ENCODE data around the gene SLC23A3.

SLC23A3 gene

DNA sequence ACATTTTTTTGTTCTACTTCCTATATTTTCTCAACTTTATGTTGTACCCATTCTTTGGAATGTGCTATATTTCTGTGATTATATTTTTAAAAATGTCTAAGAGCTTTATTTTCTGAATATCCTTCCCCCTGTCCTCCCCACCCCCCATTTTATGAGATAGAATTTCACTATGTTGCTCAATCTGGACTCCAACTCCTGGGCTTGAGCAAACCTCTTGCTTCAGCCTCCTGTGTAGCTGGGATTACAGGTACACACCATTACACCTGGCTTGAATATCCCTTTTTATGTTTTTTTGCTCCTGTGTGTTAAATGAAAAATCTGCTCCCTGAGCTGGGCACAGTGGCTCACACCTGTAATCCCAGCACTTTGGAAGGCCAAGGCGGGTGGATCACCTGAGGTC is 27.6 kb upstream of the SLC23A3 start:
- Mint-ChIP-seq H3K27me3 (peaks cover 12 to 18% of the 10 kb centered on the region in 2 donors), H3K36me3 (no peaks in the 10 kb centered on the region), H3K4me1 (no peaks in the 10 kb centered on the region), H3K27ac (no peak overlapping the region), H3K9me3 (no peaks in the 10 kb centered on the region), H3K4me3 (no peak overlapping the region)
- ATAC-seq (replicated peaks) = no peak
- DNase-seq = no peak

DNA sequence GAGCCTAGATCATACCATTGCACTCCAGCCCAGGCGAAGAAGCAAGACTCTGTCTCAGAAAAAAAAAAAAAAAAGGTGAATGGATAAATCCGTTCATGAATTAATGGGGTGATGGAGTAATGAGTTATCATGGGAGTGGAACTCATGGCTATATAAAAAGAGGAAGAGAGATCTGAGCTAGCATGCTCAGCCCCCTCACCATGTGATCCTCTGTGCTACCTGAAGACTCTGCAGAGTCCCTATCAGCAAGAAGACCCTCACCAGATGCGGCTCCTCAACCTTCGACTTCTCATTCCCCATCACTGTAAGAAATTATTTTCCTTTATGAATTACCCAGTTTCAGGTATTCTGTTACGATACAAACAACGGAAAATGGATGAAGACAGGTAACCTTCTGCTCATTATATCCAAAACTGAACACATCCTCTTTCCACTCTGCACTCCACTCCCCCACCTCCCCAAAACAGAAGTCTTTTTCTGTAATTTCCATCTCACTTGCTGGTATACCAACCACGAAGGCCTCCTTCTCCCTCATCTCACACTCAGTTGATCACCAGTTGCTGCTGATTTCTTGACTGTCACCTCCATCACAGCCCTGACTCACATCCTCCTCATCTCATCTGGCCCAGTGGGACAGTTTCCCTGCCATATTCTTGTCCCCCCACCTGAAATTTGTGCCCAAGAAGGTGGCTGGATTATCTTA is 17.1 kb upstream of the SLC23A3 start:
- ATAC-seq (replicated peaks) = peak; percentile 94 to 96
- Mint-ChIP-seq H3K27ac (peak overlapping the region; percentile 91), H3K36me3 (peaks cover 17 to 35% of the 10 kb centered on the region in 2 donors), H3K4me1 (peaks cover 20 to 51% of the 10 kb centered on the region in 2 donors), H3K27me3 (no peaks in the 10 kb centered on the region), H3K9me3 (no peaks in the 10 kb centered on the region), H3K4me3 (peak overlapping the region; percentile 4 to 37)
- peak; percentile 55 for DNase-seq

DNA sequence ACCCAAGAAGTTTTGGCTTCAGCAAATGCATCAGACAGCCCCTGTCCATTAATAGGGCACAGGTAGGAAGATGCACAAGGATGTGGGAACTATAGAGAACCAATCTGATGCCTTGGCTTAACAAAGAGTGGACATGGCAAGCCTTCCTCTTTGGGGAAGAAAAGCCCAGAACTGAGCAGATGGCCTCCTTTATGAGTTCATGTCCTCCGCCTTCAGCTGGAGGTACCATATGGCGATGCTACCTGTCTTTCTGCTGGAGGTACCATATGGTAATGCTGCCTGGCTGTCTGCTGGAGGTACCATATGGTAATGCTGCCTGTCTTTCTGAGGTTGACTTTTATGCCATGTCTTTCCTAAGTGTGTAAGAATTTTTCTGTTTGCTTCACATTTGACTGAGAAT is 14.3 kb upstream of the SLC23A3 start:
- H3K4me1 Mint-ChIP-seq = peaks cover 38 to 73% of the 10 kb centered on the region in 2 donors
- H3K4me3 Mint-ChIP-seq = no peak overlapping the region
- H3K27me3 Mint-ChIP-seq = no peaks in the 10 kb centered on the region
- H3K36me3 Mint-ChIP-seq = peaks cover 20 to 53% of the 10 kb centered on the region in 2 donors
- H3K27ac Mint-ChIP-seq = no peak overlapping the region
- DNase-seq (no peak), ATAC-seq (replicated peaks) (no peak)
- H3K9me3 Mint-ChIP-seq = no peaks in the 10 kb centered on the region

DNA sequence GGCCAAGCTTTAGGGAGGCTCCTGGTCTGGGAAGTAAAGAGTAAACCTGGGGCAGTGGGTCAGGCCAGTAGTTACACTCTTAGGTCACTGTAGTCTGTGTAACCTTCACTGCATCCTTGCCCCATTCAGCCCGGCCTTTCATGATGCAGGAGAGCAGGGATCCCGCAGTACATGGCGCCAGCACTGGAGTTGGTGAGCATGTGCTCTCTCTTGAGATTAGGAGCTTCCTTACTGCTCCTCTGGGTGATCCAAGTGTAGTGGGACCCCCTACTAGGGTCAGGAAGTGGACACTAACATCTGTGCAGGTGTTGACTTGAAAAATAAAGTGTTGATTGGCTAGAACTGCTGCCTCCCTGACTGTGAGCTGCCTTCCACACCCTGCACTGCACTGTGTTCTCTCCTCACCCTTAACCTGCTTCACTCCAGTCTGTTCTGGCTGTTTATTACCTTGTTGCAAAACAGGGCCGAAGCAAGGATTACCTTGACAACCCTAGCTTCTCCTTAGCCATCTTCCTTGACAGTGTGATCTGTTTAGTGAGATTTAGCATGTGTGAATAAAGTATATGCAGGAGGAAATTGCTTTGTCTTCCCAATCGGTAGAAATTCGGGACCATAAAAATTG is 13.4 kb upstream of the SLC23A3 start:
- H3K9me3 Mint-ChIP-seq = no peaks in the 10 kb centered on the region
- H3K4me1 Mint-ChIP-seq = peaks cover 43 to 79% of the 10 kb centered on the region in 2 donors
- ATAC-seq (replicated peaks) = no peak
- H3K27ac Mint-ChIP-seq = peak overlapping the region; percentile 59
- no peak for DNase-seq
- peaks cover 20 to 59% of the 10 kb centered on the region in 2 donors for H3K36me3 Mint-ChIP-seq
- H3K27me3 Mint-ChIP-seq = no peaks in the 10 kb centered on the region
- no peak overlapping the region for H3K4me3 Mint-ChIP-seq

DNA sequence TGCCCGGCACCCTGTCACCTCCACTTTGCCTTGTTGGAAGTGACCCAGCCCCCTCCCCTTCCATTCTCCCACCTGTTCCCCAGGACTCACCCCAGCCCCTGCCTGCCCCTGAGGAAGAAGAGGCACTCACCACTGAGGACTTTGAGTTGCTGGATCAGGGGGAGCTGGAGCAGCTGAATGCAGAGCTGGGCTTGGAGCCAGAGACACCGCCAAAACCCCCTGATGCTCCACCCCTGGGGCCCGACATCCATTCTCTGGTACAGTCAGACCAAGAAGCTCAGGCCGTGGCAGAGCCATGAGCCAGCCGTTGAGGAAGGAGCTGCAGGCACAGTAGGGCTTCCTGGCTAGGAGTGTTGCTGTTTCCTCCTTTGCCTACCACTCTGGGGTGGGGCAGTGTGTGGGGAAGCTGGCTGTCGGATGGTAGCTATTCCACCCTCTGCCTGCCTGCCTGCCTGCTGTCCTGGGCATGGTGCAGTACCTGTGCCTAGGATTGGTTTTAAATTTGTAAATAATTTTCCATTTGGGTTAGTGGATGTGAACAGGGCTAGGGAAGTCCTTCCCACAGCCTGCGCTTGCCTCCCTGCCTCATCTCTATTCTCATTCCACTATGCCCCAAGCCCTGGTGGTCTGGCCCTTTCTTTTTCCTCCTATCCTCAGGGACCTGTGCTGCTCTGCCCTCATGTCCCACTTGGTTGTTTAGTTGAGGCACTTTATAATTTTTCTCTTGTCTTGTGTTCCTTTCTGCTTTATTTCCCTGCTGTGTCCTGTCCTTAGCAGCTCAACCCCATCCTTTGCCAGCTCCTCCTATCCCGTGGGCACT is 12.7 kb upstream of the SLC23A3 start:
- DNase-seq (no peak), ATAC-seq (replicated peaks) (no peak)
- Mint-ChIP-seq H3K9me3 (no peaks in the 10 kb centered on the region), H3K4me3 (no peak overlapping the region), H3K27ac (peak overlapping the region; percentile 59), H3K4me1 (peaks cover 43 to 81% of the 10 kb centered on the region in 2 donors), H3K27me3 (no peaks in the 10 kb centered on the region), H3K36me3 (peaks cover 20 to 61% of the 10 kb centered on the region in 2 donors)

DNA sequence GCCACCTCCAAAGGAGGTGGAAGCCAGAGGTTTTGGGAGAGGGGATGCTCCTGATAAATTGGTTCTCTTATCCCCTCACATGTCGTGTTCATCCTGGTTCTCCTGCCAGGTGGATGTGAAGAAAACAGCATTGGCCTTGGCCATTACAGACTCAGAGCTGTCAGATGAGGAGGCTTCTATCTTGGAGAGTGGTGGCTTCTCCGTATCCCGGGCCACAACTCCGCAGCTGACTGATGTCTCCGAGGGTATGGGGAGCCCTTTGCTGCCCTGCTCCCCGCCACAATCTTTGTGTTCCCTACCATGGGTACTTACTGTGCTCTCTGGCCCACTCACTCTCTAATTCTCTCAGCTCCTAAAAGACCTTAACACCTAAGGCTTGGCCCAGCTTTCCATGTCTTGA is 11.7 kb upstream of the SLC23A3 start:
- Mint-ChIP-seq H3K4me1 (peaks cover 40 to 78% of the 10 kb centered on the region in 2 donors), H3K4me3 (no peak overlapping the region), H3K36me3 (peaks cover 20 to 59% of the 10 kb centered on the region in 2 donors)

DNA sequence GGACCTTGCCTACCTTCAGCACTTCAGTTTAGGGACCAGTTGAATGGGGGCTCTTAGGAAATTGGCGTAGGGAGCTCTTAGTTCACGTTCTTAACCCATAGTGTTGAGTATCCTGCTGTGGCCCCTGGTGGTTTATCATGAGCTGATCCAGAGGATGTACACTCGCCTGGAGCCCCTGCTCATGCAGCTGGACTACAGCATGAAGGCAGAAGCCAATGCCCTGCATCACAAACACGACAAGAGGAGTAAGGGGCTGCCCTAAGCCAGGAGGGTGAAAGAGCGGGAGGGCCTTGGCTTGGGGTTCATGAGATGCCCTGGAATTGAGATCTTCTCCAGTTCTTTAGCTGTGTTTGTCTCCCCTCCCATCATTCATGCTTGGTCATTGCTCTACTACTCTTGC is 11.1 kb upstream of the SLC23A3 start:
- Mint-ChIP-seq H3K9me3 (no peaks in the 10 kb centered on the region), H3K27me3 (no peaks in the 10 kb centered on the region), H3K4me3 (no peak overlapping the region), H3K27ac (no peak overlapping the region), H3K4me1 (peaks cover 39 to 72% of the 10 kb centered on the region in 2 donors), H3K36me3 (peaks cover 20 to 58% of the 10 kb centered on the region in 2 donors)
- DNase-seq = no peak
- ATAC-seq (replicated peaks) = no peak

More for the DNA sequence above, 11.7 kb upstream of the SLC23A3 start:
- ATAC-seq (replicated peaks) (no peak), DNase-seq (no peak)
- H3K27me3 Mint-ChIP-seq = no peaks in the 10 kb centered on the region
- peak overlapping the region; percentile 25 for H3K27ac Mint-ChIP-seq
- H3K9me3 Mint-ChIP-seq = no peaks in the 10 kb centered on the region

DNA sequence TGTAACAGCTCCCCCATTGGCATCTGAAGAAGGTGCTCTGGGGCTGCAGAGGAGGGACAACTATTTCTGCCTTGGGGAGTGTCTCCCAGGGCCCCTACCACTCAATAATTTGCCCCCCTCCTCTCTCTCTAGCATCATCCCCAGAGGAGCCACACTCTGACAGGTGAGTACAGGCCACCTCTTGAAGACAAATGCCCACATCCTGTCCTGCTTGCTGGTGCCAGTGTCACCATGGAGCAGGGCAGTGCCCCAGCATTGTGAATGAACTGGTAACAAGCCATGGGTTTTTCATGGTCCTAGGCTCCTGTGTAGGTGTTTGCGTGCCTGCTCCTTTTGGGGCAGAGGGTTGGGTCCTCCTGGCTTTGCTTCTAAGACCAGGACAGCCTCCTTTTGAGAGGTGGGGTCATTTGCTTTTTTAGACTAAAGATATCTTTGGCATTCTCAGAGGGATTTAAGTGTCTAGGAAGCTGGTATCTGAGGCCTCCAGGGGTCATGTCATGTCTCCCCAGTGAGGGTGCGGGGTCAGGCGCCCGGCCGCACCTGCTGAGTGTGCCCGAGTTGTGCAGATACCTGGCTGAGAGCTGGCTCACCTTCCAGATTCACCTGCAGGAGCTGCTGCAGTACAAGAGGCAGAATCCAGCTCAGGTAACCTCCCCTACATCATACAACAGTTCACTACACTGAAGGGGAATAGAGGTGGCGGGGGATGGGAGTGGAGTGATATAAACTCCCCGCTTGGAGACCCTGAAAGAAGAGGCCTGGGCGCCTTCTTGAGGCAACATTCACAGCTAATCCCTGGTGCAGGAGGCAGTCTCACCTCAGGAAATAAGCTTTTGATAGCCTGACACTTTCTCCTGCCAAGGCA is 10.0 kb upstream of the SLC23A3 start:
- Mint-ChIP-seq H3K27me3 (no peaks in the 10 kb centered on the region), H3K4me1 (peaks cover 40 to 69% of the 10 kb centered on the region in 2 donors), H3K27ac (no peak overlapping the region), H3K4me3 (peak overlapping the region; percentile 89 to 94), H3K9me3 (no peaks in the 10 kb centered on the region), H3K36me3 (peaks cover 19 to 51% of the 10 kb centered on the region in 2 donors)
- DNase-seq (no peak), ATAC-seq (replicated peaks) (no peak)

DNA sequence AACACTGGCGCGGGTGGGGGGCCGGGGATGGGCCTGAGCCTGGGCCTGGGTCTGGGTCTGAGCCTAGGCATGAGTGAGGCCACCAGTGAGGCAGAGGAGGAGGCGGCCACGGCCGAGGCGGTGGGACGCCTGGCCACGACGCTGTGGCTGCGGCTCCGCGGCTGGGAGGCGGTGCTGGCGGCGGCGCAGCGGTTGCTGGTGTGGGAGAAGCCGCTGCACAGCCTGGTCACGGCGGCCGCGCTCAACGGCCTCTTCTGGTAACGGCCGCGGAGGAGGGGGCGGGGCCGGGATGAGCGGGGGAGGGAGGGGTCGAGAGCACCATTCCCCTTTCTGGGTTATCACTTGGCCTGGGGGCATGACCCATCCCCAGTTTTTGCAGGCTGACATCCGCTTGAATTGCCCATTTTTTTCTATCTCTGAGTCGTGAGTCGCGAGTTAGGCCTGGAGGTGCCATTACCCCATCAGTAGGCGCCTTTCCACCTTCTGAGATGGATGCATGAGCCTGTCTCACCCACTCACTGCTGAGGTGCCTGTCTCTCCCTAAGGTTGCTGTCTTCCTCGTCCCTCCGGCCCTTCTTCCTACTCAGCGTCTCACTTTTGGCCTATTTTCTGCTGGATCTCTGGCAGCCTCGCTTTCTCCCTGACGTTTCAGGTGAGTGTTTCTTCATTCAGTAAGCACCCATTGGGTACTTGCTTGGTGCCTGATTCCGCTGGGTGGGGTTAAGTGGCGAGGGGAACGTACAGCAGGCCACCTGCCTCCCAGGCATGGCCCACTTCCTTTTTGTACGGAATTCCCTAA is 8.7 kb upstream of the SLC23A3 start:
- no peaks in the 10 kb centered on the region for H3K9me3 Mint-ChIP-seq
- no peaks in the 10 kb centered on the region for H3K27me3 Mint-ChIP-seq
- peak overlapping the region; percentile 89 to 94 for H3K4me3 Mint-ChIP-seq
- peaks cover 23 to 56% of the 10 kb centered on the region in 2 donors for H3K36me3 Mint-ChIP-seq
- ATAC-seq (replicated peaks) = peak; percentile 3 to 6
- peak overlapping the region; percentile 87 for H3K27ac Mint-ChIP-seq
- H3K4me1 Mint-ChIP-seq = peaks cover 48 to 74% of the 10 kb centered on the region in 2 donors
- DNase-seq = no peak

DNA sequence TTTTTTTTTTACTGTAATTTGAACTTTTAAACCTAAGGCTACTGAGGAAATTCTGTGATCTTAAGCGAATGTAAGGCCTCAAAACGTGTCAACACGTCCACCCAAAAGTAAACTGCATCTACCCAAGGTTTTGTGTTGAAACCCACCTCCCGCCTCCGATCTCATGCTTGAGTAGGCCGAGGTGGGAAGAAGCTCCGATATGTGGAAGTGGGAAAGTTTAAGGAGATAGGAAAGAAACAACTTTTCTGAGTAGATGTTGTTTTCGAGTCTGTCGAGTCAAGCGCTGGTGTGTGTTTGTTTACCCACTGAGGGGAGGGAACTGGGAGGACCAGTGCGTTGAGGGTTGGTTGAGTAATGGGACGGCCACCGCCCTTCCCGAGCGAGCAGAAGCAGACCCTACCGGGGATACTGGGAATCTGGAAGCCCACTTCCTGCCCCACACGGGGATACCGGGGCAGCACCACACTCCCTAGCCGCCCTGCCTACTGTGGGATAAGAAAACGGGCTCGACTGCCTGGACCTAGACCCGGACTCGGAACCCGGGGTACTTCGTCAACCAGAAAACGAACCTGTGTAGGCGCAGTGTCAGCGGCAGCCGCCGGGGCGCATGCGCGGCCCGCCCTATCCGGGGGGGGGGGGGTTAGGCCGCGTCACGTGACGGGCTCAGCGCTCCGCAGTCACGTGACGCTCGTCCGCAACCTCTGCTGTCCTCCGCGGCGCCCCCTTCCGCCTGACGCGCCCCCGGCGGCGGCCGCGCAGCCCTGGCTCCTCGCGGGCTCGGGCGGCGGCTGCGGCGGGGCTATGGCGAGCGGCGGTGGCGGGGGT is 7.9 kb upstream of the SLC23A3 start, which contains the start of gene RETREG2:
Gene RETREG2 (plus strand): TSS at position 724 of the 825 bp plus-strand sequence. CDS start 78 bp downstream, at position 802.
- peaks cover 23 to 54% of the 10 kb centered on the region in 2 donors for H3K36me3 Mint-ChIP-seq
- ATAC-seq (replicated peaks) = peak; percentile 48 to 51

DNA sequence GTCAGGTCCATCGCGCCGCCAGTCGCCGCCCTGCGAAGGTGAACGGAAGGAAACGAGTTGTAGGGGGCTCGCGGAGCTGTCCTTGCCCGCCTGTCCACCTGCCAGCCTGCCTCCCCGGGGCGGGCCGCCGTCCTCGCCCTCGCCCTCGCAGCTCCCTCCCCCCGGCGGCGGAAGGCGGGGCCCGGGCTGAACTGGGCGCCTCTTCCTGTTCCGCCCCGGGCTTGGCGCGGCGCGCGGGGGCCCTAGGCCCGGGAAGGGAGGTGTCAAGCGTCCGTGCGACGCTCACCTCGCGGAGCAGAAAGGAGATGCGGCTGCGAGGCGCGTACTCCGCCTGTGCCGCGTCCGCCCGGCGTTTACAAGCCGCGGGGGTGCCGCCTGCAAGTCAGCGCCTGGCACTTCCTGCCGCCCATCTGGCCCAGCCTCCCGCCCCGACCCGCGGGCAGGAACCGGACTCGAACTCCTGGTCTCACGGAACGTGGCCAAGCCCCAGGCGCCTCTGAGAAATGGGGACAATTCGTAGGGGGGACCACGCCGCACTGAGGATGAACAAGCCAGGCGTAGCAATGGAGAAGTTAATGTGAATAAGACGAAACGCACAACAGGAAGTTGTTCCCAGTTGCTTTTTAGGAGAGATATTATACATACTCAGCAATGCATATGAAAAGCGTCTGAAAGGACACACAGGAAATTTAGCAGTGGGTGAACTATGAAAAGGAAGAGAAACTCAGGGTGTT is 7.2 kb upstream of the SLC23A3 start, which contains the start of gene CNPPD1:
Gene CNPPD1 (minus strand): TSS at position 108 of the 734 bp plus-strand sequence. CDS start 97 bp downstream, at position 11.
- peak within 1 kb of the TSS; percentile 89 to 95 for H3K4me3 Mint-ChIP-seq
- H3K9me3 Mint-ChIP-seq = no peaks in the 10 kb centered on the region
- peaks cover 54 to 73% of the 10 kb centered on the region in 2 donors for H3K4me1 Mint-ChIP-seq
- peak; percentile 76 to 79 for ATAC-seq (replicated peaks)
- DNase-seq = peak; percentile 84
- H3K27ac Mint-ChIP-seq = peak within 1 kb of the TSS; percentile 99
- no peaks in the 10 kb centered on the region for H3K27me3 Mint-ChIP-seq
- H3K36me3 Mint-ChIP-seq = peaks cover 28 to 60% of the 10 kb centered on the region in 2 donors

More for the DNA sequence above, 7.9 kb upstream of the SLC23A3 start, which contains the start of gene RETREG2:
- no peaks in the 10 kb centered on the region for H3K27me3 Mint-ChIP-seq
- no peaks in the 10 kb centered on the region for H3K9me3 Mint-ChIP-seq
- H3K4me1 Mint-ChIP-seq = peaks cover 49 to 72% of the 10 kb centered on the region in 2 donors
- peak within 1 kb of the TSS; percentile 89 to 95 for H3K4me3 Mint-ChIP-seq
- DNase-seq = peak; percentile 73
- H3K27ac Mint-ChIP-seq = peak within 1 kb of the TSS; percentile 99

All from stimulated activated naive B cell treated with anti-CD40 and anti-IgM and Interleukin-4, amounts not matched to agents 10 μg/mL and 1 μg/mL and 100 μg/mL, for 72 hours (primary cell).